KBM-7 (cell line): Measurements from ENCODE around the gene OSBPL6.
"Not testable (repeated sequence)": the region's sequence is repeated elsewhere in the genome, so short reads cannot be mapped to it uniquely, and the experiment has no call there.

ENCODE experiments used
- DNase-seq: peaks from one replicate; pipeline ENCODE4 v3.0.0-alpha.2; 2015
- in situ Hi-C: fragments of 300-500 bp; cut with MboI; formaldehyde crosslinking; loops from 2 replicates; pipeline ENCODE4 v1.14.3; 2020; ENCODE audit warnings: low sequenced_read_pairs, low pct_unique_long_range_greater_than_20kb, mixed read lengths

Gene OSBPL6

GRCh38 chr2:178287652-178288344 is 93.5 kb downstream of the OSBPL6 start:
- DNase-seq, result no peak
- in situ Hi-C loops, result no loop called here

- in situ Hi-C loops, result no loop called here
- no peak for DNase-seq
Measured at GRCh38 chr2:178291703-178292102, 97.4 kb downstream of the OSBPL6 start.

- no peak for DNase-seq
- in situ Hi-C loops, result no loop called here
Measured at GRCh38 chr2:178292586-178292985, 98.3 kb downstream of the OSBPL6 start.

- no peak for DNase-seq
- in situ Hi-C loops, result no loop called here
Measured at GRCh38 chr2:178295115-178295514, 100.8 kb downstream of the OSBPL6 start.

- DNase-seq, result no peak
Measured at GRCh38 chr2:178295906-178296305, 101.6 kb downstream of the OSBPL6 start.

GRCh38 chr2:178296394-178297090 is 102.2 kb downstream of the OSBPL6 start:
- in situ Hi-C loops, result no loop called here
- no peak for DNase-seq

More at GRCh38 chr2:178295906-178296305, 101.6 kb downstream of the OSBPL6 start:
- in situ Hi-C loops, result no loop called here

GRCh38 chr2:178297091-178297411 is 102.7 kb downstream of the OSBPL6 start:
- in situ Hi-C loops, result no loop called here
- DNase-seq, result no peak

- in situ Hi-C loops, result no loop called here
Measured at GRCh38 chr2:178298785-178299212, 104.5 kb downstream of the OSBPL6 start.

GRCh38 chr2:178301649-178302238 is 107.4 kb downstream of the OSBPL6 start:
- in situ Hi-C loops, result no loop called here
- no peak for DNase-seq

More at GRCh38 chr2:178298785-178299212, 104.5 kb downstream of the OSBPL6 start:
- DNase-seq, result no peak

- DNase-seq, result peak; percentile 89
- in situ Hi-C loops, result no loop called here
Measured at GRCh38 chr2:178304333-178304732, 110.0 kb downstream of the OSBPL6 start.

- DNase-seq, result peak; percentile 69
- in situ Hi-C loops, result no loop called here
Measured at GRCh38 chr2:178306352-178307073, 112.2 kb downstream of the OSBPL6 start.

GRCh38 chr2:178307650-178308049 is 113.3 kb downstream of the OSBPL6 start:
- in situ Hi-C loops, result no loop called here
- DNase-seq, result no peak

- in situ Hi-C loops, result no loop called here
- no peak for DNase-seq
Measured at GRCh38 chr2:178309541-178309940, 115.2 kb downstream of the OSBPL6 start.

- in situ Hi-C loops, result no loop called here
- no peak for DNase-seq
Measured at GRCh38 chr2:178315078-178315477, 120.8 kb downstream of the OSBPL6 start.

- no peak for DNase-seq
- in situ Hi-C loops, result no loop called here
Measured at GRCh38 chr2:178315488-178315948, 121.2 kb downstream of the OSBPL6 start.

GRCh38 chr2:178317811-178318210 is 123.5 kb downstream of the OSBPL6 start:
- peak; percentile 60 for DNase-seq
- in situ Hi-C loops, result no loop called here

GRCh38 chr2:178320011-178320585 is 125.8 kb downstream of the OSBPL6 start:
- in situ Hi-C loops, result no loop called here
- peak; percentile 51 for DNase-seq

GRCh38 chr2:178322068-178322467 is 127.8 kb downstream of the OSBPL6 start:
- no peak for DNase-seq
- in situ Hi-C loops, result no loop called here

GRCh38 chr2:178323331-178323730 is 129.0 kb downstream of the OSBPL6 start:
- DNase-seq, in situ Hi-C loops: not testable (repeated sequence)
